Measurements from ENCODE around the gene PIBF1. TPM values are rescaled to one million over a fixed set of nuclear protein-coding genes. Genes with fewer than 3 reads are reported as not detected.
"Not testable (repeated sequence)": the region's sequence is repeated elsewhere in the genome, so short reads cannot be mapped to it uniquely, and the experiment has no call there.

PIBF1 gene
- total RNA-seq, 6 experiments from 2014 or later = 5.3 to 10.9 (median 7.8) TPM

- WGBS (ENCODE audit: insufficient coverage, low coverage, low lambda C conversion rate, missing lambda C conversion rate) = 31% methylated on average over 2 of the region's 2 CpGs
- Histone ChIP-seq H3K27me3 (no peaks in the 10 kb centered on the region), H3K4me1 (peaks cover 0 to 11% (median 2%) of the 10 kb centered on the region in 4 donors), H3K36me3 (peaks cover 0 to 9% (median 0%) of the 10 kb centered on the region in 4 donors), H3K4me3 (peak overlapping the region in 1 of 3 donors; percentile 1), H3K27ac (peak overlapping the region in 2 of 3 donors; percentile 38 to 41), H3K9me3 (no peaks in the 10 kb centered on the region)
- TF ChIP-seq CTCF (IDR thresholded peaks at IDR 0.05) = no peak
- no peak for TF ChIP-seq POLR2A (IDR thresholded peaks at IDR 0.05)
- intact Hi-C loops (cut with DNase I) = no loop called here
- peak; percentile 90 to 92 (median 92) for ATAC-seq
- DNase-seq = no peak
These were observed 10.7 kb downstream of the PIBF1 start for GRCh38 chr13:72792640-72793039.

- H3K36me3 ChIP-seq = peaks cover 0 to 9% (median 1%) of the 10 kb centered on the region in 4 donors
- DNase-seq (no peak), ATAC-seq (peak in 1 of 4 donors; percentile 58)
- intact Hi-C loops (cut with DNase I) = no loop called here
- H3K4me3 ChIP-seq = no peak overlapping the region
- H3K4me1 ChIP-seq = peaks cover 0 to 5% (median 0%) of the 10 kb centered on the region in 4 donors
- TF ChIP-seq CTCF (IDR thresholded peaks at IDR 0.05) = no peak
- no peak for TF ChIP-seq POLR2A (IDR thresholded peaks at IDR 0.05)
- H3K9me3 ChIP-seq = no peaks in the 10 kb centered on the region
- no peaks in the 10 kb centered on the region for H3K27me3 ChIP-seq
- H3K27ac ChIP-seq = no peak overlapping the region
- 59% methylated on average over 3 of the region's 3 CpGs for whole genome bisulfite sequencing (ENCODE audit: insufficient coverage, low coverage, low lambda C conversion rate, missing lambda C conversion rate)
These were observed 16.9 kb downstream of the PIBF1 start for GRCh38 chr13:72798817-72799216.

GRCh38 chr13:72804301-72804700 lies 22.4 kb downstream of the PIBF1 start:
- Histone ChIP-seq H3K27me3 (no peaks in the 10 kb centered on the region), H3K36me3 (peaks cover 0 to 3% (median 0%) of the 10 kb centered on the region in 4 donors), H3K9me3 (no peaks in the 10 kb centered on the region), H3K4me3 (no peak overlapping the region), H3K27ac (no peak overlapping the region), H3K4me1 (no peaks in the 10 kb centered on the region)
- intact Hi-C loops (cut with DNase I) = no loop called here
- ATAC-seq (no peak), DNase-seq (no peak)
- WGBS (ENCODE audit: insufficient coverage, low coverage, low lambda C conversion rate, missing lambda C conversion rate) = no CpG with 5 or more reads among the region's 1 CpG
- no peak for TF ChIP-seq CTCF (IDR thresholded peaks at IDR 0.05)
- no peak for TF ChIP-seq POLR2A (IDR thresholded peaks at IDR 0.05)

- WGBS (ENCODE audit: insufficient coverage, low coverage, low lambda C conversion rate, missing lambda C conversion rate) = 100% methylated on average over 1 of the region's 1 CpG
- no peak for DNase-seq
- H3K27ac ChIP-seq = no peak overlapping the region
- intact Hi-C loops (cut with DNase I) = no loop called here
- ATAC-seq = peak in 1 of 4 donors; percentile 30
- no peaks in the 10 kb centered on the region for H3K9me3 ChIP-seq
- no peaks in the 10 kb centered on the region for H3K4me1 ChIP-seq
- no peak overlapping the region for H3K4me3 ChIP-seq
- H3K36me3 ChIP-seq = no peaks in the 10 kb centered on the region
- no peak for TF ChIP-seq POLR2A (IDR thresholded peaks at IDR 0.05)
- TF ChIP-seq CTCF (IDR thresholded peaks at IDR 0.05) = no peak
- H3K27me3 ChIP-seq = no peaks in the 10 kb centered on the region
These were observed 23.9 kb downstream of the PIBF1 start for GRCh38 chr13:72805676-72806346.

GRCh38 chr13:72806514-72806913 lies 24.6 kb downstream of the PIBF1 start:
- H3K9me3 ChIP-seq; H3K4me1 ChIP-seq; DNase-seq; H3K36me3 ChIP-seq; intact Hi-C loops (cut with DNase I); H3K27me3 ChIP-seq; H3K27ac ChIP-seq; ATAC-seq; H3K4me3 ChIP-seq: not testable (repeated sequence)
- no CpG with 5 or more reads among the region's 1 CpG for WGBS (ENCODE audit: insufficient coverage, low coverage, low lambda C conversion rate, missing lambda C conversion rate)
